ENCODE results near the gene PXMP4. TPM values are rescaled to one million over a fixed set of nuclear protein-coding genes. Genes with fewer than 3 reads are reported as not detected.

Gene PXMP4
- total RNA-seq, 1 donor from 2014 or later, result 35.6 TPM

DNA sequence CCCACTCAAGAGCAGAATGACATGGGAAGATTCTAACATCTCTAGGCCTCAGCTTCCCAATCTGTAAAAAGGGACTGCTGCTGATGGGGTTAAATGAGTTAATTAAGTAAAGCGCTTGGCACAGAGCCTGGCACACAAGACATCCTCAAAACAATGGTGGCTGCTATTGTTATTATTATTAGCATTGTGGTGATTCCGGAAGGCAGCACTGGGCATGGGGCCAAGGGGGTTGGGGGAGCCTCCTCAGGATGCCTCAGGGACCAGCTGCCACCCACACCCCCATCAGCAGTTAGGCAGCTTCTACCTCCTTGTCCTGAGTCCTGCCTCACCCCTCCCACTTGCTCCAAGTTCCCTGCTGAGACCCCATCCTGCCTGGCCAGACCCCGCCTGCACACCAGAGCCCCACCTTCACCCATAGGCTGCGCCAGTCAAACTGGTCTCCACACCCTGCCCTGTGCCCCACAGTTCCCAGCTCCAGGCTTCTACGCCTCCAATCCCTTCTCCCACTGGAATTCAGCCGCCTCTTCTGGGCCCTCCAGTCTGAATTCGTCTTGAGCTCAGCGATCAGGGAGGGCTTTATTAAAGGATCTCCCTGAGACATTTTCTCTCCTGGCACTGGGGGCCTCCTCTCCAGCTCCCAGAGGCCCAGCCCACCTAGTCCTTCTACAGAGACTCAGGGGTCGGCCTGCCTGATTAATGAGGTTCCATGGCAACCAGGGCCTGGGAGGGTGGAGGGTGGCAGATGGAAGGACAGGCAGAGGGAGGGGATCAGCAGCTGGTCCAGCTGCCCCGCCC, 35.4 kb downstream of the PXMP4 start:
- H3K4me1 ChIP-seq, result peaks cover 18% of the 10 kb centered on the region
- intact Hi-C loops (cut with DNase I), result no loop called here
- H3K4me3 ChIP-seq, result no peak overlapping the region
- TF ChIP-seq, protein P1, sequence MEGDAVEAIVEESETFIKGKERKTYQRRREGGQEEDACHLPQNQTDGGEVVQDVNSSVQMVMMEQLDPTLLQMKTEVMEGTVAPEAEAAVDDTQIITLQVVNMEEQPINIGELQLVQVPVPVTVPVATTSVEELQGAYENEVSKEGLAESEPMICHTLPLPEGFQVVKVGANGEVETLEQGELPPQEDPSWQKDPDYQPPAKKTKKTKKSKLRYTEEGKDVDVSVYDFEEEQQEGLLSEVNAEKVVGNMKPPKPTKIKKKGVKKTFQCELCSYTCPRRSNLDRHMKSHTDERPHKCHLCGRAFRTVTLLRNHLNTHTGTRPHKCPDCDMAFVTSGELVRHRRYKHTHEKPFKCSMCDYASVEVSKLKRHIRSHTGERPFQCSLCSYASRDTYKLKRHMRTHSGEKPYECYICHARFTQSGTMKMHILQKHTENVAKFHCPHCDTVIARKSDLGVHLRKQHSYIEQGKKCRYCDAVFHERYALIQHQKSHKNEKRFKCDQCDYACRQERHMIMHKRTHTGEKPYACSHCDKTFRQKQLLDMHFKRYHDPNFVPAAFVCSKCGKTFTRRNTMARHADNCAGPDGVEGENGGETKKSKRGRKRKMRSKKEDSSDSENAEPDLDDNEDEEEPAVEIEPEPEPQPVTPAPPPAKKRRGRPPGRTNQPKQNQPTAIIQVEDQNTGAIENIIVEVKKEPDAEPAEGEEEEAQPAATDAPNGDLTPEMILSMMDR (IDR thresholded peaks at IDR 0.05), result no peak
- H3K27me3 ChIP-seq, result no peaks in the 10 kb centered on the region
- DNase-seq (no peak), ATAC-seq (no peak)
- no peaks in the 10 kb centered on the region for H3K9me3 ChIP-seq
- H3K27ac ChIP-seq, result no peak overlapping the region
- no peaks in the 10 kb centered on the region for H3K36me3 ChIP-seq

DNA sequence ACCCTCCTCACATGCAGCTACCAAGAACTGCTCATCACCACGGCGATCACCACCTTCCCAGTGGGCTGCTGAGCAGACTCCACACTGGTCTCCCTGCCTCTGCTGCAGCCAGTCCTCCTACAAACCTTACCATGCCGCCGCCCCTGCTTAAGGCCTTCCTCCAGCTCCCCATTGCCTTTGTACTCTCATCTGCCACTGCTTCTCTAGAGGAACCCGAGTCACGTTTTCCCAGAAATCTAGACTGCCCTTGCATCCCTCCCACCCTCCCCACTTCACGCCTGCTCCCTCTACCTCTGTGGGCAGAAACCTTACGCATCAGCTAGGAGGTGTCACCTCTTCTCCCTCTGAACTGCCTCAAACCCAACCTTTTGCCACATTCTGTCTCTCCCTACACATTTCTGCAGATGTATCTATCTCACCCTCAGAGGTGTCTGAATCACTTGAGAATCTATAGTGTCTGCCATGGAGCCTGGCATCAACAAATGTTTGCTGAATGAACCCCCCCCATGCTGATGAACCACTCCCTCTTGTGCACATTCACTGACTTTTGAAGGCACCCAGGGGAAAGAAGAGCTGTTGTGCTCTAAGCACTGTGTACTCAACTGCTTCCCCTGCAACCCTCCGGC, 38.3 kb downstream of the PXMP4 start:
- Histone ChIP-seq H3K27ac (no peak overlapping the region), H3K4me3 (no peak overlapping the region), H3K27me3 (no peaks in the 10 kb centered on the region), H3K36me3 (no peaks in the 10 kb centered on the region), H3K9me3 (no peaks in the 10 kb centered on the region), H3K4me1 (peaks cover 11% of the 10 kb centered on the region)
- TF ChIP-seq, protein P1 (IDR thresholded peaks at IDR 0.05), result no peak
- DNase-seq, result no peak
- intact Hi-C loops (cut with DNase I), result no loop called here
- ATAC-seq, result no peak

DNA sequence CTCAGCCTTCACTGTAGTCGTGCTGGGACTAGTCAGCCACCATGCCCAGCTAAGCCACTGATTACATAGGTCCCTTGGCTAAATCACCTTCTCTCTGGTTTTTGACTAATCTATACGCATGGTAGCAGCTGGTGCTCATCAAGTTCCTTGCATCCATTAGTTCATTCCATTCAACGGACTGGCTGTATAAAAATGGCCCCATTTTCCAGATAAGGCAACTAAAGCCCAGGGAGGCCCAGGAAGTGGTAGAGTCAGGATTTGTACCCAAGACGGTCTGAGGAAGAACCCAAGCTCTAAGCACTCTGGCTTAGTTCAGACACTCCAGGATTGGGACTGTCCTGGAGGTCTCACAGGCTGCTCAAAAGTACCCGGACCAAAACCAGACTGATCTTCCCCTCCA, 38.8 kb downstream of the PXMP4 start:
- H3K4me1 ChIP-seq, result peaks cover 9% of the 10 kb centered on the region
- no peaks in the 10 kb centered on the region for H3K36me3 ChIP-seq
- H3K4me3 ChIP-seq, result no peak overlapping the region
- DNase-seq (no peak), ATAC-seq (no peak)
- intact Hi-C loops (cut with DNase I), result no loop called here
- H3K9me3 ChIP-seq, result no peaks in the 10 kb centered on the region
- H3K27ac ChIP-seq, result no peak overlapping the region
- H3K27me3 ChIP-seq, result no peaks in the 10 kb centered on the region
- TF ChIP-seq, protein P1 (IDR thresholded peaks at IDR 0.05), result no peak

DNA sequence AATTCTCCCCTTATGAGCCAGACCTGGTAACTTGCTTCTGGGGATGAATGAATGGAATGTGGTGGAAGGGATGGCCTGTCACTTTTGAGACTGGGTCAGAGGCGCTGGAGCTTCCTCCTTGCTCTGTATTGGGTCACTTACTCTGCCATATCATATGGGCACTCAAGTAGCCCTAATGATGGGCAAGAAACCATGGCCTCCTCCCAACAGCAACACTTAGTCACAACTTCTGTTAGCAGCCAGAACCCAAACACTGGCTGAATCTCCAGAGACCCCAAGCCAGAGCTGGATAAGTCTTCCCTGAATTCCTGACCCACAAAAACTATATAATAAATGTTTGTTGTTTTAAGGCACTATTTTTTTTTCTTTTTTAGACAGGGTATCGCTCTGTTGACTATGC, 39.4 kb downstream of the PXMP4 start:
- H3K36me3 ChIP-seq, result no peaks in the 10 kb centered on the region
- intact Hi-C loops (cut with DNase I), result no loop called here

DNA sequence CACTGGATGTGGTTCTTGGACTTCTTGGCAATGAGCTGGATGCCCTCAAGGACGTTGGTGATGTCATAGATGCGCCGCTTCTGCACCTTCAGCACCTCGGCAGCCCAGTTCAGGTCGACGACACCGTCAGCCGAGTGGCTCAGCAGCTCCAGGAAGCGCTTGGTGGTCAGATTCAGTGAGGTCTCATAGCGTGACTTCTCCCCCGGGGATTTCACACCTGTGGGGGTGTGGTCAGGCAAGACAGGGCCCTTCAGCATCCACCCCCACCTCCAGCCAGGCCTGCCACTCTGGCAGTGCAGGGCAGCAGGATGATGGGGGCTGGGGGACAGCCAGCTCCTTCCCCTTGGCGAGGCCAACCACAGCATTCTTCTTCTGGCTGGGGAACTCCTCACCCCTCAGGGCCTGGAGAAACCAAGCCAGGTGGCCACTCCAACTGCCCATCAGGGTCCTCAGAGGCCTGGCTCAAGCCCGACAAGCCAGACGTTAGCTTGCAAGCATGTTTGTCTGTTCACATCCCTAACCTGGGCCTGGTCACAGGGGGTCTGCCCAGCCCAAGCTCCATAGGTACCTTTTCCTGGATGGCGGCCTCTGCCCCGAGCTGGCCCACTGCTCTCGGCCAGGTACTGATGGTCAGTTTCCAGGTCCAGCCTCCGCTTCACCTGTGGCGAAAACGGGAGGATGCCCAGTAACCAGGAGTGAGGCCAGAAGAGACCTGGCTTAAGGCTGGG, 40.2 kb downstream of the PXMP4 start:
- Histone ChIP-seq H3K4me1 (peaks cover 14% of the 10 kb centered on the region), H3K27ac (no peak overlapping the region), H3K9me3 (no peaks in the 10 kb centered on the region), H3K36me3 (no peaks in the 10 kb centered on the region), H3K4me3 (no peak overlapping the region), H3K27me3 (no peaks in the 10 kb centered on the region)
- ATAC-seq (no peak), DNase-seq (no peak)
- intact Hi-C loops (cut with DNase I), result no loop called here
- TF ChIP-seq, protein P1 (IDR thresholded peaks at IDR 0.05), result no peak

More for the DNA sequence above, 39.4 kb downstream of the PXMP4 start:
- H3K27me3 ChIP-seq, result no peaks in the 10 kb centered on the region
- H3K4me3 ChIP-seq, result no peak overlapping the region
- H3K4me1 ChIP-seq, result peaks cover 14% of the 10 kb centered on the region
- ATAC-seq, result no peak
- TF ChIP-seq, protein P1 (IDR thresholded peaks at IDR 0.05), result no peak
- H3K27ac ChIP-seq, result no peak overlapping the region
- no peak for DNase-seq
- no peaks in the 10 kb centered on the region for H3K9me3 ChIP-seq

Data from upper lobe of right lung (tissue), 1 donor.